Calu3 (cell line): ENCODE measurements around the gene SFSWAP. TPM values are rescaled to one million over a fixed set of nuclear protein-coding genes. Genes with fewer than 3 reads are reported as not detected.

ENCODE experiments used
- BruUV-seq: library from RNA; stranded (reverse); fragments of 400-500 nt; replicated peaks from 2 replicates; lab custom pipeline; 2021; lab: Mats Ljungman, UMichigan
- CTCF ChIA-PET: fragments of 300-600 bp; sonication (Branson Sonifier 250); formaldehyde crosslinking; loops from one replicate; lab custom pipeline; 2022; ENCODE audit warnings: antibody characterized with exemption; lab: Charles Lee
- DNase-seq: peaks from one replicate; pipeline ENCODE4 v3.0.0; 2022
- H3K27ac Mint-ChIP-seq: one replicate; pipeline ENCODE4 v1.8.0; 2022; ENCODE audit warnings: mixed read lengths; ENCODE audit not compliant: unreplicated experiment
- H3K27me3 Mint-ChIP-seq: one replicate; pipeline ENCODE4 v1.8.0; 2022; ENCODE audit warnings: mixed read lengths; ENCODE audit not compliant: unreplicated experiment
- H3K36me3 Mint-ChIP-seq: one replicate; pipeline ENCODE4 v1.8.0; 2022; ENCODE audit warnings: mild to moderate bottlenecking, moderate library complexity, mixed read lengths; ENCODE audit not compliant: insufficient read depth, unreplicated experiment
- H3K4me1 Mint-ChIP-seq: one replicate; pipeline ENCODE4 v1.8.0; 2022; ENCODE audit warnings: mild to moderate bottlenecking, low read depth, mixed read lengths; ENCODE audit not compliant: unreplicated experiment
- H3K4me3 Mint-ChIP-seq: one replicate; pipeline ENCODE4 v1.8.0; 2022; ENCODE audit warnings: mild to moderate bottlenecking, low read depth, moderate library complexity, mixed read lengths; ENCODE audit not compliant: unreplicated experiment
- H3K9me3 Mint-ChIP-seq: one replicate; pipeline ENCODE4 v1.8.0; 2022; ENCODE audit warnings: low read depth, mixed read lengths; ENCODE audit not compliant: unreplicated experiment
- CTCF ChIP-seq: fragments of 200-600 bp; IDR thresholded peaks from one replicate; pipeline ENCODE4 v1.8.0; 2022; ENCODE audit warnings: antibody characterized with exemption; ENCODE audit not compliant: unreplicated experiment
- intact Hi-C: fragments of 100-400 bp; cut with micrococcal nuclease; formaldehyde crosslinking; loops from one replicate; pipeline ENCODE4 v1.10.0; 2022; ENCODE audit not compliant: unreplicated experiment
- total RNA-seq: library from RNA; stranded (reverse); gene quantifications from 2 replicates; pipeline ENCODE4 v1.2.3, GENCODE V29; 2022

Gene SFSWAP
- total RNA-seq, 1 experiment from 2014 or later = 68.4 TPM

- intact Hi-C loops = no loop called here
These were observed 22.6 kb upstream of the SFSWAP start for GRCh38 chr12:131688131-131688844.

GRCh38 chr12:131688845-131689154 lies 22.1 kb upstream of the SFSWAP start:
- no peaks in the 10 kb centered on the region for H3K4me1 Mint-ChIP-seq
- intact Hi-C loops = no loop called here
- no peak for TF ChIP-seq CTCF
- H3K9me3 Mint-ChIP-seq = peaks cover 5% of the 10 kb centered on the region
- H3K4me3 Mint-ChIP-seq = no peak overlapping the region
- H3K27ac Mint-ChIP-seq = no peak overlapping the region
- peaks cover 64% of the 10 kb centered on the region for H3K27me3 Mint-ChIP-seq
- CTCF ChIA-PET = no interaction called here
- no TSS peak for BruUV-seq
- DNase-seq = no peak
- peaks cover 5% of the 10 kb centered on the region for H3K36me3 Mint-ChIP-seq

More at GRCh38 chr12:131688131-131688844, 22.6 kb upstream of the SFSWAP start:
- peaks cover 3% of the 10 kb centered on the region for H3K36me3 Mint-ChIP-seq
- H3K4me3 Mint-ChIP-seq = no peak overlapping the region
- H3K27me3 Mint-ChIP-seq = peaks cover 64% of the 10 kb centered on the region
- no TSS peak for BruUV-seq
- no peak for DNase-seq
- peaks cover 5% of the 10 kb centered on the region for H3K9me3 Mint-ChIP-seq
- TF ChIP-seq CTCF = no peak
- CTCF ChIA-PET = no interaction called here
- no peaks in the 10 kb centered on the region for H3K4me1 Mint-ChIP-seq
- H3K27ac Mint-ChIP-seq = no peak overlapping the region

DNA sequence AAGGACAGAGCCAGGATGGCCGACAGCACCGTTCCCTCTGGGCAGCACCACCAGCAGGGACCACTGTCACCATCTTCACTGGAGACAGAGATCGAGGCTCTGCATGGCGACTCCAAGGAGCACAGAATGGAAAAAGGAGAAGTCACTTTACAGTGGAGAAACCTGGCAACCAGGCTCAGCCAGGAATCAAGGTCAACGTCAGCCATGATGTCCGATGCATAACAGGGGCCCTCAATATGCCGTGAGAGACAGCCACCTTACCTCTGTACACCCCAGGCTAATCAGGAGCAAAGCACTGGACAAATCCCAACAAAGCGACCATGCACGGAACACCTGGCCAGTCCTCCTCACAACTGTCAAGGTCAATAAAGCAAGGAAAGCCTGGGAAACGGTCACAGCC lies 20.6 kb upstream of the SFSWAP start:
- no peaks in the 10 kb centered on the region for H3K4me1 Mint-ChIP-seq
- intact Hi-C loops = no loop called here
- CTCF ChIA-PET = no interaction called here
- no peak for TF ChIP-seq CTCF
- H3K36me3 Mint-ChIP-seq = peaks cover 5% of the 10 kb centered on the region
- peaks cover 79% of the 10 kb centered on the region for H3K27me3 Mint-ChIP-seq
- no TSS peak for BruUV-seq
- no peak overlapping the region for H3K4me3 Mint-ChIP-seq
- no peak overlapping the region for H3K27ac Mint-ChIP-seq
- no peak for DNase-seq
- H3K9me3 Mint-ChIP-seq = peaks cover 5% of the 10 kb centered on the region

DNA sequence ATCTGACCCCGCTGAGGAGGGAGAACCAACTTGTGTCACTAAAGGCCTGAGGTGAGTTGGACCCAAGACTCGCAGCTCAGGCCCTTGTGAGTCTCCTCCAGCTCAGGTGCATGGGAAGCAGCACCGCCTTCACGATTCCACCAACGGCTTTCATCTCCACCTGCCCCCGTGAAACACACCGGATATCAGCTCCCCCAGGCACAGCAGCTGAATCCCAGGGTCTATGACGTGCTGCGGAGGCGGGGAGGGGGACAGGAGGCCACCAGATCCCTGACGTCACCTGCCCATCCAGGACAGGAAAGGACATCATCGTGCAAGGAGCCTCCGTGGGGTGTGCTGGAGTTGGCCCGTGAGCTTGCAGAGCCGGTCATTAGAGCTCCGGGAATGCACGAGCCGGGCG lies 18.5 kb upstream of the SFSWAP start:
- CTCF ChIA-PET = no interaction called here
- Mint-ChIP-seq H3K36me3 (peaks cover 5% of the 10 kb centered on the region), H3K4me1 (no peaks in the 10 kb centered on the region), H3K27me3 (peaks cover 96% of the 10 kb centered on the region), H3K4me3 (no peak overlapping the region), H3K27ac (no peak overlapping the region), H3K9me3 (peaks cover 5% of the 10 kb centered on the region)
- no peak for TF ChIP-seq CTCF
- DNase-seq = no peak
- no TSS peak for BruUV-seq
- intact Hi-C loops = no loop called here
